H1 (cell line): ENCODE results near the gene LRRC23. TPM values are rescaled to one million over a fixed set of nuclear protein-coding genes. Genes with fewer than 3 reads are reported as not detected.

ENCODE experiments used
- CTCF ChIA-PET: fragments of 300-600 bp; sonication (Branson Sonifier 250); formaldehyde crosslinking; loops from one replicate; lab custom pipeline; 2021; ENCODE audit not compliant: partially characterized antibody; lab: Charles Lee
- POLR2A ChIA-PET: fragments of 300-600 bp; sonication (Branson Sonifier 250); formaldehyde crosslinking; loops from one replicate; lab custom pipeline; 2021; ENCODE audit warnings: inconsistent platforms; ENCODE audit not compliant: partially characterized antibody; lab: Charles Lee
- DNase-seq, 2 experiments: peaks; one replicate each; pipeline versions ENCODE4 v3.0.0 to v3.0.0-alpha.2; 2010 to 2022; ENCODE audit warnings: low spot score in 2 of 2, low read depth in 1 of 2, mixed read lengths in 1 of 2
- FAIRE-seq: peaks from 2 replicates; lab custom pipeline; 2011; peaks lifted over from hg19 to GRCh38; lab: Jason Lieb, UNC
- H2AFZ ChIP-seq: 2 replicates; pipeline ENCODE4 v1.8.1; 2012; ENCODE audit warnings: low read length, inconsistent platforms
- H2AK5ac ChIP-seq: 2 replicates; pipeline ENCODE4 v1.6.1; 2013; ENCODE audit warnings: low read depth, low read length
- H2BK120ac ChIP-seq: replicated peaks from 2 replicates; pipeline ENCODE3; 2013; ENCODE audit warnings: low read depth, low read length, inconsistent platforms
- H2BK12ac ChIP-seq: 2 replicates; pipeline ENCODE4 v1.6.1; 2013; ENCODE audit warnings: low read depth, low read length
- H2BK15ac ChIP-seq: 2 replicates; pipeline ENCODE4 v1.6.1; 2013; ENCODE audit warnings: low read length
- H2BK20ac ChIP-seq: 2 replicates; pipeline ENCODE4 v1.6.1; 2013; ENCODE audit warnings: low read length
- H2BK5ac ChIP-seq: 2 replicates; pipeline ENCODE4 v1.6.1; 2013; ENCODE audit warnings: low read depth, low read length
- H3K14ac ChIP-seq: 2 replicates; pipeline ENCODE4 v1.6.1; 2013; ENCODE audit warnings: inconsistent platforms; ENCODE audit not compliant: insufficient read length
- H3K18ac ChIP-seq: 2 replicates; pipeline ENCODE4 v1.6.1; 2013; ENCODE audit warnings: low read length; ENCODE audit errors: extremely low read depth
- H3K23ac ChIP-seq: 2 replicates; pipeline ENCODE4 v1.6.1; 2013; ENCODE audit warnings: inconsistent platforms; ENCODE audit not compliant: insufficient read length
- H3K23me2 ChIP-seq: 2 replicates; pipeline ENCODE4 v1.6.1; 2013; ENCODE audit warnings: low read depth, low read length
- H3K27ac ChIP-seq: 2 replicates; pipeline ENCODE4 v1.6.1; 2011; ENCODE audit warnings: low read depth, low read length, inconsistent platforms
- H3K27me3 ChIP-seq, 4 experiments: replicated peaks in 1 of 4; 1 replicate in 1 of 4; 2 replicates in 3 of 4; pipeline versions ENCODE4 v1.6.1 to v1.8.1; 2011 to 2013; ENCODE audit warnings: low read length in 3 of 4, mild to moderate bottlenecking in 3 of 4, inconsistent platforms in 2 of 4, mixed read lengths in 2 of 4, moderate library complexity in 1 of 4; ENCODE audit not compliant: control insufficient read depth in 3 of 4, insufficient read depth in 3 of 4; ENCODE audit errors: extremely low read depth in 1 of 4
- H3K36me3 ChIP-seq, 4 experiments: 2 replicates each; pipeline versions ENCODE4 v1.6.1 to v1.8.1; 2011 to 2013; ENCODE audit warnings: mild to moderate bottlenecking in 4 of 4, low read length in 3 of 4, moderate library complexity in 2 of 4, control low read depth in 1 of 4, inconsistent platforms in 1 of 4; ENCODE audit not compliant: insufficient read depth in 4 of 4, control insufficient read depth in 2 of 4
- H3K4ac ChIP-seq: replicated peaks from 2 replicates; pipeline ENCODE3; 2013; ENCODE audit warnings: low read length, low read depth, mixed read lengths, inconsistent platforms; ENCODE audit not compliant: insufficient read length
- H3K4me1 ChIP-seq, 4 experiments: replicated peaks in 1 of 4; 1 replicate in 1 of 4; 2 replicates in 3 of 4; pipeline versions ENCODE4 v1.6.1 to v1.8.1; 2011 to 2013; ENCODE audit warnings: low read length in 3 of 4, inconsistent platforms in 2 of 4, mixed read lengths in 1 of 4; ENCODE audit not compliant: insufficient read depth in 4 of 4, control insufficient read depth in 3 of 4
- H3K4me2 ChIP-seq, 2 experiments: 2 replicates each; pipeline versions ENCODE4 v1.6.1 to v1.8.1; 2011 to 2013; ENCODE audit warnings: low read depth in 2 of 2, low read length in 2 of 2, control low read depth in 1 of 2, inconsistent platforms in 1 of 2, mild to moderate bottlenecking in 1 of 2; ENCODE audit not compliant: insufficient read depth in 1 of 2
- H3K4me3 ChIP-seq, 4 experiments: fragments of 200-600, 300-600 bp in 1 of 4; sonication (generic), shearing (Covaris generic), sonication (Bioruptor Twin) in 1 of 4; 2 replicates each; pipeline versions ENCODE4 v1.5.1 to v1.8.1; 2011 to 2016; ENCODE audit warnings: low read length in 4 of 4, low read depth in 3 of 4, control low read depth in 2 of 4, inconsistent platforms in 2 of 4, mild to moderate bottlenecking in 2 of 4, mixed read lengths in 1 of 4, moderate library complexity in 1 of 4; ENCODE audit not compliant: insufficient read depth in 2 of 4; ENCODE audit errors: extremely low read depth in 1 of 4
- H3K56ac ChIP-seq: replicated peaks from 2 replicates; pipeline ENCODE3; 2013; ENCODE audit warnings: low read depth, mild to moderate bottlenecking, mixed read lengths, low read length, inconsistent platforms; ENCODE audit not compliant: insufficient read length
- H3K79me1 ChIP-seq: 2 replicates; pipeline ENCODE4 v1.6.1; 2013; ENCODE audit warnings: low read depth, low read length, control low read depth
- H3K79me2 ChIP-seq, 2 experiments: 2 replicates each; pipeline versions ENCODE4 v1.6.1 to v1.8.1; 2012 to 2013; ENCODE audit warnings: low read length in 2 of 2, mild to moderate bottlenecking in 2 of 2, inconsistent platforms in 1 of 2; ENCODE audit not compliant: insufficient read depth in 2 of 2, control insufficient read depth in 1 of 2
- H3K9ac ChIP-seq, 4 experiments: replicated peaks in 1 of 4; 1 replicate in 1 of 4; 2 replicates in 3 of 4; pipeline versions ENCODE4 v1.6.1 to v1.8.1; 2011 to 2013; ENCODE audit warnings: low read depth in 3 of 4, low read length in 3 of 4, control low read depth in 2 of 4, mild to moderate bottlenecking in 2 of 4, moderate library complexity in 2 of 4, inconsistent platforms in 1 of 4; ENCODE audit errors: extremely low read depth in 1 of 4
- H3K9me3 ChIP-seq, 2 experiments: 2 replicates each; pipeline versions ENCODE4 v1.6.1 to v1.8.1; 2012 to 2013; ENCODE audit warnings: mild to moderate bottlenecking in 2 of 2, moderate library complexity in 2 of 2, control low read depth in 1 of 2, inconsistent platforms in 1 of 2, low read depth in 1 of 2, low read length in 1 of 2, mixed read lengths in 1 of 2; ENCODE audit not compliant: insufficient read depth in 2 of 2
- H4K20me1 ChIP-seq, 2 experiments: replicated peaks in 1 of 2; 2 replicates each; pipeline versions ENCODE3 to v1.8.1; 2011 to 2013; ENCODE audit warnings: inconsistent platforms in 2 of 2, low read length in 2 of 2, mild to moderate bottlenecking in 1 of 2; ENCODE audit not compliant: insufficient read depth in 2 of 2, control insufficient read depth in 1 of 2
- H4K5ac ChIP-seq: 2 replicates; pipeline ENCODE4 v1.6.1; 2013; ENCODE audit warnings: low read length, low read depth, mixed read lengths, inconsistent platforms; ENCODE audit not compliant: insufficient read length
- H4K8ac ChIP-seq: 2 replicates; pipeline ENCODE4 v1.8.0; 2013; ENCODE audit warnings: mild to moderate bottlenecking, moderate library complexity, low read length, inconsistent platforms; ENCODE audit not compliant: insufficient read depth; ENCODE audit errors: extremely low read depth
- H4K91ac ChIP-seq: replicated peaks from 2 replicates; pipeline ENCODE3; 2013; ENCODE audit warnings: low read length, mixed read lengths, inconsistent platforms; ENCODE audit not compliant: insufficient read length
- BACH1 ChIP-seq: IDR thresholded peaks from 2 replicates; pipeline ENCODE4 v1.6.1; 2012; ENCODE audit warnings: low read length, improper control_type of control experiment
- CREB1 ChIP-seq: IDR thresholded peaks from 2 replicates; pipeline ENCODE4 v1.6.1; 2012; ENCODE audit warnings: inconsistent platforms
- PHF8 ChIP-seq: fragments of 200-600 bp; sonication (generic); conservative IDR thresholded peaks from 2 replicates; pipeline ENCODE4 v1.7.1; 2012; ENCODE audit warnings: low read depth, mild to moderate bottlenecking, inconsistent platforms, low read length, moderate library complexity
- RNF2 ChIP-seq: fragments of 200-900, 300-1000 bp; sonication (generic); IDR thresholded peaks from 2 replicates; pipeline ENCODE4 v1.7.1; 2016; ENCODE audit warnings: borderline replicate concordance, low read depth, mild to moderate bottlenecking, antibody characterized with exemption, low read length; ENCODE audit not compliant: poor library complexity, severe bottlenecking; ENCODE audit errors: missing control alignments
- SAP30 ChIP-seq: fragments of 300-600 bp; sonication (generic); IDR thresholded peaks from 2 replicates; pipeline ENCODE4 v1.7.1; 2012; ENCODE audit warnings: low read length, moderate library complexity, mild to moderate bottlenecking, inconsistent platforms; ENCODE audit not compliant: insufficient read depth, insufficient replicate concordance
- SIN3A ChIP-seq, 2 experiments: IDR thresholded peaks in 1 of 2; conservative IDR thresholded peaks in 1 of 2; 2 replicates each; pipeline ENCODE4 v1.6.1; 2011 to 2012; ENCODE audit warnings: low read length in 2 of 2, improper control_type of control experiment in 1 of 2, low read depth in 1 of 2, mild to moderate bottlenecking in 1 of 2
- SIRT6 ChIP-seq: IDR thresholded peaks from one replicate; pipeline ENCODE4 v1.7.1; 2012; ENCODE audit warnings: low read length, inconsistent platforms
- SP4 ChIP-seq: IDR thresholded peaks from 2 replicates; pipeline ENCODE4 v1.6.1; 2012; ENCODE audit warnings: low read length, inconsistent platforms
- SRF ChIP-seq: IDR thresholded peaks from 2 replicates; pipeline ENCODE4 v1.6.1; 2011; ENCODE audit warnings: mild to moderate bottlenecking, low read depth, low read length, moderate library complexity
- SUZ12 ChIP-seq: fragments of 200-600 bp; sonication (generic); IDR thresholded peaks from 2 replicates; pipeline ENCODE4 v1.6.1; 2012; ENCODE audit warnings: mild to moderate bottlenecking, inconsistent platforms, low read length, moderate library complexity, mixed read lengths
- TAF1 ChIP-seq: IDR thresholded peaks from 2 replicates; pipeline ENCODE4 v1.6.1; 2011; ENCODE audit warnings: mild to moderate bottlenecking, low read depth, low read length
- TCF12 ChIP-seq: IDR thresholded peaks from 2 replicates; pipeline ENCODE4 v1.6.1; 2011; ENCODE audit warnings: low read depth, mild to moderate bottlenecking, low read length
- ZNF274 ChIP-seq: IDR thresholded peaks from 2 replicates; pipeline ENCODE4 v1.7.0; 2012; ENCODE audit warnings: low read length, borderline replicate concordance; ENCODE audit errors: extremely low read depth
- WGBS, 2 experiments: shearing (Covaris generic) in 1 of 2; methylation state at CpG; one replicate each; pipeline versions ENCODE4 v1.1.6 to v1.1.7; 2013 to 2015; ENCODE audit warnings: low lambda C conversion rate in 2 of 2, mixed read lengths in 2 of 2, inconsistent platforms in 1 of 2, low coverage in 1 of 2, missing lambda C conversion rate in 1 of 2; ENCODE audit not compliant: insufficient replicate concordance in 2 of 2, insufficient coverage in 1 of 2, insufficient read length in 1 of 2; ENCODE audit errors: extremely low coverage in 1 of 2, missing lambda C conversion rate in 1 of 2; 5-methylcytosine and 5-hydroxymethylcytosine counted together
- polyA plus RNA-seq, 7 experiments: library from polyadenylated mRNA; depleted of rRNA in 3 of 7; stranded (reverse) in 5 of 7; unstranded in 2 of 7; fragments of >200 nt in 5 of 7; fragments of 200-250 nt in 2 of 7; gene quantifications; 1 replicate in 5 of 7; 2 replicates in 1 of 7; 4 replicates in 1 of 7; pipeline versions ENCODE4 v1.2.1 to v1.2.3, GENCODE V29; 2011 to 2013; ENCODE audit warnings: missing spikeins in 2 of 7, mixed read lengths in 2 of 7
- total RNA-seq: library from RNA; stranded (reverse); fragmentation: NEBNext Ultra II Directional; extraction: Animal tissue kit (Norgen Biotek cat#: 25700); gene quantifications from 2 replicates; pipeline ENCODE4 v1.2.1, GENCODE V29; 2021

LRRC23 gene
- total and polyA plus RNA-seq, 2 of the 8 experiments (the other 6 are each of a cell fraction or from before 2014, with no cell fraction given): 2.5 to 3.6 TPM

- Histone ChIP-seq H4K5ac (no peak overlapping the region), H3K79me2 (no peaks in the 10 kb centered on the region; a peak in 1 of 4 replicates), H3K56ac (no peak overlapping the region), H3K18ac (no peak overlapping the region), H2BK120ac (no peak overlapping the region), H3K4me3 (no peak overlapping the region), H4K91ac (no peak overlapping the region), H4K20me1 (no peaks in the 10 kb centered on the region), H3K14ac (no peak overlapping the region), H2BK15ac (no peak overlapping the region), H3K23ac (no peak overlapping the region), H3K36me3 (no peaks in the 10 kb centered on the region), H3K4me2 (peak overlapping the region in 1 of 2 experiments; percentile 56; a peak in 1 of 4 replicates), H2BK5ac (no peak overlapping the region), H2AK5ac (0 out of 2 replicates have a peak overlapping the region, but pooled peaks have one; percentile 26), H3K4ac (no peak overlapping the region), H3K27me3 (no peaks in the 10 kb centered on the region), H3K27ac (no peak overlapping the region), H3K9me3 (no peaks in the 10 kb centered on the region), H3K23me2 (peaks cover 11% of the 10 kb centered on the region), H4K8ac (no peak overlapping the region), H2BK20ac (no peak overlapping the region), H2AFZ (no peak overlapping the region), H3K9ac (no peak overlapping the region), H3K79me1 (peaks cover 5% of the 10 kb centered on the region), H3K4me1 (peaks cover 6 to 30% (median 17%) of the 10 kb centered on the region in 4 experiments), H2BK12ac (no peak overlapping the region)
- POLR2A ChIA-PET: interaction anchor here (1.8 to 44.0 kb wide), 5 partner anchors 21 to 161 kb away, joined by 4 to 1596 read pairs (median 442); partner anchors contain the start of genes ATN1, C1RL, CDCA3 and EMG1
- FAIRE-seq (no peak), DNase-seq (no peak)
- TF ChIP-seq SIN3A (conservative IDR thresholded peaks at IDR 0.05 in 1 of 2, IDR thresholded peaks at IDR 0.05 in 1 of 2; ENCODE audit: low read depth in 1 of 2, low read length in 2 of 2) (no peak), ZNF274 (no peak), TAF1 (no peak), SIRT6 (no peak), RNF2 (no peak), SAP30 (no peak), SRF (no peak), BACH1 (no peak), SUZ12 (no peak), TCF12 (no peak), PHF8 (no peak), CREB1 (no peak), SP4 (no peak)
- CTCF ChIA-PET: interaction anchor here (0.6 to 20.2 kb wide), 10 partner anchors 13 to 197 kb away, joined by 3 to 277 read pairs (median 7); partner anchors contain the start of genes ATN1, C1RL, SPSB2 and TPI1
- WGBS, 2 experiments: 92% methylated on average over 7 of the region's 8 CpGs; no CpG with 5 or more reads in 1 of the 2 experiments
Observed at GRCh38 chr12:6947615-6948014, 43.0 kb downstream of the LRRC23 start.
